ENCODE measurements around the gene ACAN.
"Not testable (repeated sequence)": the region's sequence is repeated elsewhere in the genome, so short reads cannot be mapped to it uniquely, and the experiment has no call there.

Gene ACAN

DNA sequence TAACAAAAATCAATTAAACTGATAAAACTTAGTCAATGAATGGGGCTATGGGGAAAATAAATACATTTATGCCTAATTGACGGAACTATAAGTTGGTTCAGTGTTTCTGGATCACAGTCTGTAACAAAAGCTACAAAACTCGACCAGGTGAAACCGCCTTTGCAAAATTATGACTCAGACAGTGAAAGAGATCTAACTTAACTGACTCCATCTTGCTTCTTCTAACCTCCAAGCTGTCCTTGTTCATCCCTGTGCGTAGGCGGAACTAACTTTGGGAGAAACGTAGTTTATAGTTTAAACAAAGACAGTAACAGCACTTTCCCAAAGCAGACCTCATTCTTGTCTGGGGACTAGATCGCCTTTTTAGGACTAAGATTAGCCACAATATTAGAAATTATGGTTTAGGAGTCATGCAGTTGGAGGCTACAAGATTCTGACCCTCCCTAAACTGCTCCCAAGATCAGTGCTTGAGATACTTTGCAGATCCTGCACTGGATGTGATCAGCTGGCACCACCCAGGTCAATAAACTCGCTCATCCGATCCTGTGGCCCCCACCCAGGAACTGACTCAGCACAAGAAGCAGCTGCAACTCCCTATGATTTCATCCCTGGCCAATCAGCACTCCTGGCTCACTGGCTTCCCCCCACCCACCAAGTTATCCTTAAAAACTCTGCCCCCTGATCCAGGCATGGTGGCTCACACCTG, 117.1 kb downstream of the ACAN start:
- H3K36me3 ChIP-seq (ENCODE audit: control insufficient read depth, insufficient read depth, low read length): no peaks in the 10 kb centered on the region
- no peak overlapping the region for H3K27ac ChIP-seq (ENCODE audit: low read depth, low read length, severe bottlenecking)
- no peaks in the 10 kb centered on the region for H3K9me3 ChIP-seq (ENCODE audit: control insufficient read depth, low read length)
- H3K4me3 ChIP-seq (ENCODE audit: extremely low read depth, insufficient read depth, low read length, poor library complexity, severe bottlenecking): no peak overlapping the region
- 90 to 91% methylated on average over 7 to 8 of the region's 9 CpGs for WGBS, 2 experiments (ENCODE audit: insufficient coverage in 2 of 2)
- no peaks in the 10 kb centered on the region for H3K4me1 ChIP-seq (ENCODE audit: control insufficient read depth, insufficient read depth, low read length, poor library complexity, severe bottlenecking)

DNA sequence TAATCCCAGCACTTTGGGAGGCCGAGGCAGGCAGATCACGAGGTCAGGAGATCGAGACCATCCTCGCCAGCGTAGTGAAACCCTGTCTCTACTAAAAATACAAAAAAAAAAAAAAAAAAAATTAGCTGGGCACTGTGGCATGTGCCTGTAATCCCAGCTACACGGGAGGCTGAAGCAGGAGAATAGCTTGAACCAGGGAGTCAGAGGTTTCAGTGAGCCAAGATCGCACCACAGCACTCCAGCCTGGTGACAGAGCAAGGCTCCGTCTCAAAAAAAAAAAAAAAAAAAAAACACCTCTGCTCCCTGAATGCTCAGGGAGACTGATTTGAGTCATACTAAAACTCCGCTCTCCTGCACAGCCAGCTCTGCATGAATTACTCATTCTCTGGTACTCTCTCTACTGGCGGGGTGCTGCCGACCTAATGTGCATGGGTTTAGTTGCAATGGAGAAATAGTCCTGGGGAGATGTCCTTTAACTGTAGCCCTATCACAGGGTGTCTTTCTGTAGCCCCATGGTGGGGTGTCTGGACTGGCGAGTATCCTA, 117.7 kb downstream of the ACAN start:
- H3K9me3 ChIP-seq (ENCODE audit: control insufficient read depth, low read length); H3K36me3 ChIP-seq (ENCODE audit: control insufficient read depth, insufficient read depth, low read length); H3K27ac ChIP-seq (ENCODE audit: low read depth, low read length, severe bottlenecking); H3K4me1 ChIP-seq (ENCODE audit: control insufficient read depth, insufficient read depth, low read length, poor library complexity, severe bottlenecking); H3K4me3 ChIP-seq (ENCODE audit: extremely low read depth, insufficient read depth, low read length, poor library complexity, severe bottlenecking): not testable (repeated sequence)
- WGBS, 2 experiments (ENCODE audit: insufficient coverage in 2 of 2): 90 to 94% methylated on average over 3 to 4 of the region's 12 CpGs
